ENCODE data around the gene ADCY5.

Gene ADCY5

GRCh38 chr3:123392368-123392767, 56.5 kb downstream of the ADCY5 start:
- TF ChIP-seq CTCF (conservative IDR thresholded peaks at IDR 0.05) (no peak), ZFX (IDR thresholded peaks at IDR 0.05) (no peak)
- H3K27ac ChIP-seq: no peak overlapping the region

- H3K27ac ChIP-seq: no peak overlapping the region
- TF ChIP-seq CTCF (conservative IDR thresholded peaks at IDR 0.05): no peak
- no peak for TF ChIP-seq ZFX (IDR thresholded peaks at IDR 0.05)
Observed at GRCh38 chr3:123390865-123391600, 57.9 kb downstream of the ADCY5 start.

GRCh38 chr3:123389628-123389918, 59.3 kb downstream of the ADCY5 start:
- TF ChIP-seq CTCF (conservative IDR thresholded peaks at IDR 0.05): no peak
- no peak for TF ChIP-seq ZFX (IDR thresholded peaks at IDR 0.05)
- no peak overlapping the region for H3K27ac ChIP-seq

- H3K27ac ChIP-seq: no peak overlapping the region
- TF ChIP-seq ZFX (IDR thresholded peaks at IDR 0.05): no peak
- TF ChIP-seq CTCF (conservative IDR thresholded peaks at IDR 0.05): no peak
Observed at GRCh38 chr3:123388811-123389627, 59.9 kb downstream of the ADCY5 start.

- H3K27ac ChIP-seq: no peak overlapping the region
- TF ChIP-seq CTCF (conservative IDR thresholded peaks at IDR 0.05): no peak
- TF ChIP-seq ZFX (IDR thresholded peaks at IDR 0.05): no peak
Observed at GRCh38 chr3:123388042-123388441, 60.8 kb downstream of the ADCY5 start.

- no peak overlapping the region for H3K27ac ChIP-seq
- TF ChIP-seq ZFX (IDR thresholded peaks at IDR 0.05) (no peak), CTCF (conservative IDR thresholded peaks at IDR 0.05) (no peak)
Observed at GRCh38 chr3:123387532-123387931, 61.4 kb downstream of the ADCY5 start.

- no peak for TF ChIP-seq CTCF (conservative IDR thresholded peaks at IDR 0.05)
- H3K27ac ChIP-seq: no peak overlapping the region
Observed at GRCh38 chr3:123386477-123387040, 62.3 kb downstream of the ADCY5 start.
